Stimulated activated naive CD8-positive, alpha-beta T cell treated with anti-CD3 and anti-CD28 coated beads, Interleukin-15, Interleukin-2, amounts not matched to agents 100 U/mL and 50 U/mL, for 24 hours (primary cell): ENCODE results near the gene IP6K2.

Experiments used
- ATAC-seq: fragments of 150-1000 bp; cut with Tn5 transposase; one replicate; pipeline ENCODE4 v1.10.0; 2021
- DNase-seq: peaks from one replicate; pipeline ENCODE4 v3.0.0; 2021

IP6K2 gene

GRCh38 chr3:48663489-48664312 lies 53.3 kb downstream of the IP6K2 start:
- DNase-seq (peak; percentile 95), ATAC-seq (peak; percentile 93)

GRCh38 chr3:48662753-48663488 lies 54.1 kb downstream of the IP6K2 start, which contains the start of gene CELSR3:
TSS of gene CELSR3 (minus strand) at chr3:48662886. CDS start at chr3:48662634, 252 bp downstream.
- peak; percentile 69 for DNase-seq
- peak; percentile 30 for ATAC-seq

DNA sequence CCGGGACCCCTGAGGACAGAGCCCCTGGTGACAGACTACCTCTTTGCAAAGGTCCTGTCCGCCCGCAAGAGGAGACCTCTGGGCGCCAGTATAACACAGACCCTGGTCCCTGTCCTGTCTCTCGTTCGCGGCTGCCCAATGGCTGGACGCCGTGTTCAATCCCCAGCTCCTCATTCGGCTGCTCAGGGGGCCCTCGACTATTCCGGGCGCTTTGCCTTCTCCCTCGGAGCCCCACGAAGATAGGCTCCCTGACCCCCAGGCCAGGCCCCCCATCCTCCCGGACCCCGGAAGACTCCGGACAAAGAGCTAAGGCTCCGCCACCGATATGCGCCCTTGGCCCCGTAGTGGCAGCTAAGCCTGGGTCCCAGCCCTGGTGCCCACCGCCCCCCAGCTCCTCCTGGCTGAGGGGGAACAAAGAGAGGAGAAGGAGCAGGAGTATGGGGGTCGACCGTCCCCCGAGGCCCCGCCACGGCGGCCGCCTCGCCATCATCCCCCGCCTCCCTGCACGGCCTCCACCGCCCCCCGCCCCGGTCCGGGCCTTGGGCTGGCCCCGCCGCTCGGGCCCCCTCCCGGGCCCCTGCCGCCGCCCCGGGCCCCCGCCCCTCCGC lies 54.8 kb downstream of the IP6K2 start:
- no peak for DNase-seq
- ATAC-seq, result no peak

GRCh38 chr3:48661501-48662144 lies 55.4 kb downstream of the IP6K2 start:
- ATAC-seq (no peak), DNase-seq (peak; percentile 79)

GRCh38 chr3:48660800-48661400 lies 56.1 kb downstream of the IP6K2 start:
- ATAC-seq (no peak), DNase-seq (no peak)

GRCh38 chr3:48656841-48657281 lies 60.2 kb downstream of the IP6K2 start:
- peak; percentile 38 for DNase-seq
- ATAC-seq, result no peak

DNA sequence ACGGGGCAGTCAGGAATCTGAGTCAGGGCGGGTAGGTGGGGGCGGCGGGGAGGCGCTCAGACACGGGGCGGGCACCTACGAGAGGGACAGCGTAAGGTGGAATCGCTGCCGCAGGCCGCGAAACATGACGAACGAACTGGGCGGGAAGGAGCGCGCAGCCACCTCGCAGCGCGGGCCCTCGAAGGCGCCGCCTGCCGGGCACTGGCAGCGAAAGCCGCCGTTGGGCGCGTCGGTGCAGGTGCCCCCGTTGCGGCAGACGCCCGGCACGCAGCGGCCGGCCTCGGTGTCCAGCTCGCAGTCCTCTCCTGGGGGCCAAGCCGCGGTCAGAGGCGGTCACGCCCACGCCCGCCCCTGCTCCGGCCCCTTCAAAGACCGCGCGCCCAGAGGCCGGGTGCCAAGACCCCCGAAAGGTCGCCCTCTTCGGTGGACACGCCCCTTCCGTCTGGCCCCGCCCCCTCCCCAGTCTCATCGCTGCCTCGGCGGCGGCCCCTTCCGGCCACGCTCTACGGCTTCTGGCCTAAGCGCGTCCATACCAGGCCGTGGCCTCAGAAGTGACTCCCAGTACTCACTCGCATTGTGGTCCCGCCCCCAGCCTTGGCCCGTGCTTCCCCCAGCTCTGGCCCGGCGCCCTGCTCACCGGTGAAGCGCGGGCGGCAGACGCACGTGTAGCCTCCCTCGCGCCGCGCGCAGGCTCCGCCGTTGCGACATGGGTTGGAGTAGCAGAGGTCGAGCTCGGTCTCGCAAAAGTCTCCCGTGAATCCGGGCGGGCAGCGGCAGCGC lies 60.8 kb downstream of the IP6K2 start:
- DNase-seq, result peak; percentile 90
- peak; percentile 85 for ATAC-seq

DNA sequence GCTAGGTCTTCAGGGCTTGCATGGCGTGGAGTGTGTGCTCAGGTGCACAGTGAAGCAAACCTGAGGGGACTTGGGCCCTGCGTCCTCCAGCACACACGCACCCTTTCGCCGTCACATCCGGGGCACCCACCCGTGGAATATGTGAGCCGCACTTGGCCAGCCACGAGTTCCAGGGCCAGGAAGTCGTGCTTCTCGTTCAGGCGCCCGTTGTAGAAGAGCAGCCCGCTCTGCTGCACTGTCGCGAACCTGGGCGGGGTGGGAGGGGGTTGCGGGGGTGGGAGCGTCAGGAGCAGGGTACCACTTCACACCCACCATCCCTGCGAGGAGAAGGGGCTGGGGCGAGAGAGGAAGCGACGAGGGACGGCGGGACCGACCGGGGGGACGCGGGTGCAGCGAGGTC lies 61.4 kb downstream of the IP6K2 start:
- DNase-seq, result peak; percentile 63
- peak; percentile 33 for ATAC-seq

DNA sequence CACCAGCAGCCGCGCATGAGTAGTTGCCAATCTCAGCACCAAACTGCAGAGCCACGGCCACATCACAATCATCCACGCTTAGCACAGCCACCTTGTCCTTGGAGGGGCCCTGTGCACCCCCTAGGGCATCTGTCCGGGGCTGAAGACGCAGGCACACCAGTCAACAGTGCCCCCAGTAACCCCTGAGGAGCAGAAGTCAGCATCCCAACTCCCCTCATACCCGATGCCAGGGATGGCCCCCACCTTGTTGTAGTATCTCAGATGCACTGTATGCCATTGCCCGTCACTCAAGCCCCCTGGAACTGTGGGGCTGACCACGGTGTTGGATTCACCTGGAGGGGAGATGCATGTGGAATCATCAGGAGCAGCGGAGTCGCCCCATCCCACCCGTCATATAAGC lies 62.0 kb downstream of the IP6K2 start:
- ATAC-seq (no peak), DNase-seq (no peak)

DNA sequence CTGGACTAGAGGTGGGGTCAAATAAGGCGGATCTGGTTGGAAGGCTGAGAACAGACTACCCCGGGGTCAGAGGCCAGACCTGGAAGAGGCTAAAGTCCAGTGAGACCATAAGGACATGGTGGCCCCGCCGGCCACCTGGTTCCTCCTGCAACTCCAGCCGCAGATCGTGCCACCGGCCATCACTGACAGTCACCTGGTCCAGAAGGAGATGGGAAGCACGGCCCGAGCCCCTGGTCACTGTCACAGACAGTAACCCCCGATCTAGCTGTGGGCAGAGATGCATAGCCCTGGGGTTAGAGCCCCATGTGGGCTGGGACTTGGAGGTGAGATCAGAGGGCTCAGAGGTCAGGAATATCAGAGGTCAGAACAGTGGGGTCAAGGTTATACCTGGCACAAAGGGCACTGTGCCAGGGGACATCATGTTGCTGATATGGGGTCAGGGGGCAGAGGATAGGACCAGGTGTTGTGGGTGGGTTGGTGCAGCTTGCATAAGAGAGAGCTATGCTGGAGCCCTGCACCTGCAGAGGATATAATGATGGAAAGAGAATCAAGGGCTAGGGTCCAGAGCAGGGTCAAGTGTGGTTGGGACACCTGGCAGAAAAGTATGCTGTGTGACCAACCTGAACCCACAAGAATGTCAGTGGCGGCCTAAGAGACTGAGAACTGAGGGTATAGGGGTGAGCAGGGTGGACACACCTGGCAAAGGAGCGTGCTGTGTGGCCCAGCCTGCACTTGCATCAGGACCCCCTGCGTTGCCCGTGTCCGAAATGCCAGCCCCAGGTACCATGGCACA lies 63.9 kb downstream of the IP6K2 start:
- no peak for ATAC-seq
- DNase-seq, result no peak

DNA sequence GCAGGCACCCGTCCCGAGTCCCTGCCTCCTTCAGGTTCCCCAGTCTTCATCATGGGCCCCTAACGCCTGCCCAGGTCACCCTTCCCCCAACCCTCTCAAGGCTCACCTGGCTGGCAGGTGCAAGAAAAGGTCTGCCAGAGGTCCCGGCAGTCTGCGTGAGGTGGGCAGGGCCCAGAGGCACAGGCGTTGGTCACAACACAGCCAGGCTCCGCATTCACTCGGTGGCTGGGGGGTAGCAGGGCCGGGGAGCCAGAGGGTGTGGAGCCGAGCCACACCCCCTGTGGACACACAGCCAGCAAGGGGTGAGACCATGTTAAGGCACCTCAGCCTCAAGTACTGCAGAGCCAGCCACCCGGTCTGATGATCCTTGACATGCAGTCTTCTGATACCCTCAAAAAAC lies 65.2 kb downstream of the IP6K2 start:
- ATAC-seq, result no peak

GRCh38 chr3:48650723-48651122 lies 66.3 kb downstream of the IP6K2 start:
- ATAC-seq (no peak), DNase-seq (no peak)

More for the DNA sequence above, 65.2 kb downstream of the IP6K2 start:
- DNase-seq, result no peak

DNA sequence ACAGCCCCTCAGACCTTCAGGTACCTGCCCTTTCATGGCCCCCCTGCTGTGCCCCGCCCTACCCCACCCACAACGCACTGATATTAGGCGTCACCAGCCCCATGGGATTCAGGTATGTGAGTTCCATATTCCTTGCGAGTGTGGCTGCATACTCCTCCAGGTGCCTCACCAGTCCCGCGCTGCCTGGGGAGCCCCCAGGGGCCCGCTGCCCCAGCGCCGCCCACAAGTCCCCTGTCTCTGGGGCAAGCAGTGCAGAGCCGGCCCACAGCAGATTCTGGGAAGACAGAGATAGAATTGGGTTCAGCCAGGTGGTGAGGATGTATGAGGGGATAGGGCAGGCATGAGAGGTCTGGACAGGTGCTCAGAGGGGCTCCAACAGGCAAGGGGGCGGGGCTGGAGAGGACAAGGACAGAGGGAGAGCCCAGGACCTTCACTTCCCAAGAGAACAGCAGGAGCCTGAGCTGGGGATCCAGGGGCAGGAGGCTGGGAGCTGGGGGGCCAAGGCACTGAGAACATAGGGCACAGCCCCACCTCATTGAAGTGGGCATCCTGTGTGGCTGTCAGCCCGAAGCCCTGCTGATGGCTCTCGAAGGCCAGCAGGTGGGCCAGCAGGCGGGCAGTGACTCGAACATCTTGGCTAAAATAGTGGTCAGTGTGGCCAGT lies 68.7 kb downstream of the IP6K2 start:
- DNase-seq, result no peak
- no peak for ATAC-seq

DNA sequence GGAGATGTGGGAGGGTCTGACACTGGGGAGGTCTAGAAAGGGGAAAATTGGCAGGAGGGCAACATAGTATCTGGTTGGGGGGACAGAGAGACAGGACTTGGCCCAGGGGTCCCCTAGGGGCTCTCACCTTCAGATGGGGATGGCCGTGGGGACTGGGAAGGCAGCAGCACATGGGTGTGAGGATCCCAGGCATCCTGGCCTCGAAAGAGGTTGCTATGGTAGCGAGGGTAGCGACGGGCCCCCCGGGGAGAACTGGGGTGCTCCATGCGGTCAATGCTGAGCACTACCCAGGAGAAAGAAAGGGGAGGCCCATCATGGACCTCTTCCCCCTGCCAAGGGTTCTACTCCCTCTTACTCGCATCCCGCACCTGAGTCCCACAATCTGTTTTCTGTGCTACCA lies 69.3 kb downstream of the IP6K2 start:
- DNase-seq, result no peak
- no peak for ATAC-seq

- DNase-seq (no peak), ATAC-seq (no peak)
Observed at GRCh38 chr3:48644898-48645760, 71.9 kb downstream of the IP6K2 start.

- DNase-seq, result no peak
- ATAC-seq, result no peak
Observed at GRCh38 chr3:48642605-48643004, 74.4 kb downstream of the IP6K2 start.

DNA sequence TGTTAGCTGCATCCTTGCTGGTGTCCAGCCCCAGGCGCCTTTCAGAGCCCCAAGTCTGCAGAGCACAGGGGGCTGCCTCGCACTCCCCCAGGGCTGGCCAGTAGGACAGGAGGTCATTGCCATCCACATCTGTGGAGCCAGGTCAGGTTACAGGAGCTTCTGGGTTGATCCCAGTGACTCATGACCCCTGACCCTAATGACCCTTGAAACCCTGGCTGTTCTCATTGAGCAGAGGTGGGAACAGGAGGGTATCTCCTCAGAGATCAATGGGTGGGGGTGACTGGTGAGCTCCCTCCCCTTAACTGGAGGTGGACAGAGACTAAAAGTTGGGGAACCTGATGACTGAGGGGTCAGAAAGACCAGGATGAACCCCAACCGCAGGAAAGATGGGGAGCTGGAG lies 75.6 kb downstream of the IP6K2 start:
- ATAC-seq, result no peak
- no peak for DNase-seq

DNA sequence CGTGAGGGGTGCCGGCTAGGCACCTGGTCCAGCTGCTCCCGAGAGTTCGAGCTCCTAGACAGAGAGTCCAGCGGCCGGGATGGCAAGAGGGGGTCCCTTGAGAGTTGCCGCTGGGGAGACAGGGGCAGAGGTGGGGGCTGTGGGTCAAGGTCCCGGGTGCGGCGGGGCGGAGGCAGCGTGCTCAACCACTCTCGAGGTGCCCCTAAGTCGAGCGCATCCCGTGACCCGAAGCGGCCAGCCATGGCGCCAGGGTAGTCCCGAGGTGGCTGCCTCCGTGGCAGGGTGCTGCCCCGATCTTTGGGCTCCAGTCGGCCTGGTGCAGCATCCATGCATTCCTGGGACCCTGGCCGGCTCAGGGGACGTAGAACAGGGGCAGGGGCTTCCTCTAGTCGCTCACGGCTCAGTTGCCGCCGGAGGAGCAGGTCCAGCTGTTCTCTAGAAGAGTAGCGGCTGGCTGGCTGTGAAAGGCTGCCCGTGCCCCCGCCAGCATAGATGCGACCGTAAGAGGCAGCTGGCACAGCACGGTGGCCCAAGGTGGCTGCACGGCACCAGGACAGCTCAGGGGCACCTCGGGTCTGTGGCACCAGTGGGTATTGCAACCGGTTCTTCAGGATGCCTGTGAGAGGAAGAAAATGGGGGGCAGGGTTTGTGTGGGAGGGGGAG lies 76.9 kb downstream of the IP6K2 start:
- no peak for ATAC-seq
- DNase-seq, result no peak
